Stimulated activated CD4-positive, alpha-beta T cell treated with anti-CD3 and anti-CD28 coated beads, Interleukin-4, amount 100 ng/mL, for 24 hours (primary cell): ENCODE measurements around the gene MAVS.

ENCODE experiments used
- DNase-seq: peaks from one replicate; pipeline ENCODE4 v3.0.0-alpha.2; 2020

MAVS gene

GRCh38 chr20:3916364-3916763 lies 69.7 kb downstream of the MAVS start:
- DNase-seq = no peak

GRCh38 chr20:3919352-3919751 lies 72.7 kb downstream of the MAVS start:
- DNase-seq = no peak

DNA sequence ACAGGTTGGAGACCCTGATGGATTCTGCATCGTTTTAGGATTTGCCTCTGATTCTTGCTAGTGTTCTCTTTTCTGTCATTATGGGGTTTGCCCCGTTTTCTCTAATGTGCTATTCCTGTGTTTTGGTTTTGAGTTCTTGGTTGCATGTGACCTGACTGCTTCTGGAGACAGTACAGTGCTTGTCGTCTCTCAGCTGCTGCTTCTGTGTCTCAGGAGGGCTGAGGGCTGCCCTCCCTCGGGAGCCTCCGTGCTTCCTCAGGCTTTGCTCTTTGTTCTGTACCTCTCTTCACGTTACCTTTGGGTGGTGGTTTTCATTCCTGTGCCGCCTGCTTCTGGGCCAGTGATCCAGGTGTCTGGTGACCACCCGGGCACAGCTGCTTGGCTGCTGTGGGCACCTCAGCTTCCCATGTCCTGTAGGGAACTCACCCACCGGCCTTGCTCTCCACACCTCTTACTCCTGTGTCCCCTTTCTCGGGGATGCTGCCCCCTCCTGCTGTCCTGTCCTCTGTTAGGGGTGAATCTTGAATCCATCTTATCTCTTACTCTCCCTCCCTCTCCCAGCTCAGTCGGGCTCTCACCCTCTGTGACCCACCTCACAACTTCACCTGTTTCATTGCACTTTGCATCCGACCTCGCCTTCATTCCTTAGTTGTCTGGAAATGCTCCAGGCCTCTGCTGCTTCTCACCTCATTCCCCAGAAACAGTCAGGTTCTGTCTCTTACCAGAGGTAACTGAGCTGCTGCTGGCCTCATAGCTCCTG lies 75.8 kb downstream of the MAVS start:
- no peak for DNase-seq

DNA sequence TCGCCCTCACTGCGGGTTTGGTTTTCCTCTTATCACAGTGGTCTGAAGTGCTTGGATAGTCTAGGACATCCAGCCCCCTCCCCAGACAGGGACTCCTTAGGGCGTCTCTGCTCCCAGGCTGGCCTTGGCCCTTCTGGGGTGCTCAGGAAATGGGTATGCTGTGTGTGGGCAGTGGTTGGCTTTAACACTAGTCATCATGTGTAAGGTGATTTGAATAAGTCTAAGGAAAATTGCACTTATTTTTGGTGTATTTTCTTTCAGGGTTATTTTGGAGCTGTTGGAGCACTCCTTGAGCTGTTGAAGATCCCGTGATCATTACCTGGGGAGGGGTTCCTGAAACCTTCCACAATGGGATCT lies 76.3 kb downstream of the MAVS start:
- DNase-seq = no peak

DNA sequence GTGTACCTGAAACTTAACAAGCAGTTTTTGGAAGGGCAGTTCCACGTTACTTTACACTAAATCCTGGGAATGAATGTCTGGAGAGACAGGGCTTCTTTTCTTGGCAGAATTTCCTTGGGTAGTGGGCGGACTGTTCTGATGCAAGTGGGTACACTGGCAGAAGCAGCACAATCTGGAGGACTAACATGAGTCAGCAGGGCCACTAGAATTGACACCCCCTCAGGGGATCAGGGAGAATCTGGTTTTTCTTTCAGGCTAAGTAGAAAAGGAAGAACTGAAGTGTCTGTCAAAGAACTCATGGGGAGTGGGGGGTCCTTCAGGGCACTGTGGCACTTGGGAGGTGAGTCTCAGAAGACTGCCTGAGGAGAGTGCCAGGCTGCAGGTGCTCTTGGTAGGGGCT lies 77.2 kb downstream of the MAVS start:
- DNase-seq = no peak

DNA sequence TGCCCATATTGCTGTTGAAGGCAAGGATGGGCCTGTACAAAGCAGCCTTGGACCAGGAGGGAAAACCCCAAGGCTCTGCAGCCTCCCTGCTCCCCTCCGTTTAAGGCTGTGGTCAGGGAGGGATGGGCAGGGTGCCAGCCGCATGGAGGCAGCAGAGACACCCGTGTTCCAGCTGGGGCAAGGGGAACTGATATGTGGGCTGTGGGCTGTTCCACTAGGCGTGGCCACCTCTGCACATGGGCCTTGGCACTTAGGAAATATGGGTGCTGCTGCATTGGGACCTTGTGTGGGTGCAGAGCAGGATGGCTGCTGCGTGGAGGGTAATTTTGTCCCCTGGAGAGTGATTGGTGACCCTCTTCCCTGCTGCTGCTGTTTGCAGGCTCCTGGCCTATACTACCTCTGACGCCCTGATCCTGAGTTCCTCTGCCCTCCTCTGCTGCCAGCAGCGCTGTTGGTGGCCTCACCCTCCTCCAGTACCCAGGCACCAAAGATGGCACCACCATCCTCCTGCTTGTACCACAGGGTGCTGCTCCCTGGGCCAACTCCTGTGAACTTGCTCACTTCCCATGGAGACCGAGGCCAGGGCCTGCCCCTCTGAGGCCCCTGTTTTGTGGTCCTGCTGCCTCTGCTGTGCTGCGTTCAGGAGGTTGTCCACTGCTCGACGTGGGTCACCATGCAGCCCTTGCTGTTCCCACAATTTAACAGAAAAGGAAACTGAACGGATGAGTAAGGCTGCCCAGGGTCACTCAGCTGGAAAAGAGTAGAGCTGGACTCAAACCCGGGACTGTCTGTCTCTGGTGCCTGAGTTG lies 77.9 kb downstream of the MAVS start:
- DNase-seq = no peak

DNA sequence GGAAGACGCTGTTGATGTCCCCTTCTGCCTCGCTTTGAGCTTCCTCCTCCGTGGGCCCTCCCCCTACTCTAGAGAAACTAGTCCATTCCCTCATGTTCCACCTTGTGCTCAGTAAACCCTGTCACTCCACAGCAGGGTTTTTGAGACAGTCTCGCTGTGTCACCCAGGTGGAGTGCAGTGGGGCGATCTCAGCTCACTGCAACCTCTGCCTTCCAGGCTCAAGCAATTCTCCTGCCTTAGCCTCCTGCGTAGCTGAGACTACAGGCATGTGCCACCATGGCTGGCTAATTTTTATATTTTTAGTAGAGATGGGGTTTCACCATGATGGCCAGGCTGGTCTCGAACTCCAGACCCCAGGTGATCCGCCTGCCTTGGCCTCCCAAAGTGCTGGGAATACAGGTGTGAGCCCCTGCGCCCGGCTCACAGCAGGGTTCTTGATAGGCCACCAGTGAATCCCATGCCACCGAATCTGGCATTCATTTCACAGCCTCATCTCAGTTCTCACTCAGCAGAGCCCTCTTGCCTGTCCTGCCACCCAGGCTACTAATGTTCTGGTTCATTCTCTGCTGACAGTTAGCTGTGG lies 78.6 kb downstream of the MAVS start:
- DNase-seq = no peak
